Endometrium (tissue), 2 donors: ENCODE measurements around the gene SPATC1L.

Experiments used
- FAIRE-seq: peaks from 2 replicates; lab custom pipeline; 2012; peaks lifted over from hg19 to GRCh38; lab: Jason Lieb, UNC
- donor health status: control.
- donor health status: control.

SPATC1L gene

GRCh38 chr21:46119144-46119636, 65.1 kb downstream of the SPATC1L start:
- FAIRE-seq, result no peak

GRCh38 chr21:46118316-46119143, 65.7 kb downstream of the SPATC1L start:
- FAIRE-seq, result no peak

GRCh38 chr21:46117586-46118315, 66.5 kb downstream of the SPATC1L start:
- no peak for FAIRE-seq

- no peak for FAIRE-seq
Observed at GRCh38 chr21:46116776-46117585, 67.3 kb downstream of the SPATC1L start.

GRCh38 chr21:46116189-46116775, 68.0 kb downstream of the SPATC1L start:
- FAIRE-seq, result no peak

- FAIRE-seq, result no peak
Observed at GRCh38 chr21:46115441-46116188, 68.6 kb downstream of the SPATC1L start.

GRCh38 chr21:46114963-46115362, 69.3 kb downstream of the SPATC1L start:
- no peak for FAIRE-seq

- FAIRE-seq, result no peak
Observed at GRCh38 chr21:46113497-46114176, 70.6 kb downstream of the SPATC1L start.

- no peak for FAIRE-seq
Observed at GRCh38 chr21:46112725-46113215, 71.5 kb downstream of the SPATC1L start.

- FAIRE-seq, result no peak
Observed at GRCh38 chr21:46111857-46112724, 72.2 kb downstream of the SPATC1L start.

GRCh38 chr21:46111193-46111571, 73.1 kb downstream of the SPATC1L start:
- no peak for FAIRE-seq
